Keratinocyte (primary cell): ENCODE measurements around the gene NAALADL2.

Source experiments
- CTCF ChIP-seq, 3 experiments: IDR thresholded peaks in 1 of 3; conservative IDR thresholded peaks in 1 of 3; optimal IDR thresholded peaks in 1 of 3; 2 replicates in 2 of 3; 3 replicates in 1 of 3; pipeline versions ENCODE3 to v1.5.1; 2011; ENCODE audit warnings: low read length in 3 of 3, mild to moderate bottlenecking in 3 of 3, moderate library complexity in 2 of 3, control low read depth in 1 of 3, inconsistent platforms in 1 of 3; ENCODE audit not compliant: insufficient read depth in 2 of 3; ENCODE audit errors: extremely low read depth in 1 of 3
- EZH2 ChIP-seq: IDR thresholded peaks from one replicate; pipeline ENCODE4 v1.6.1; 2012; ENCODE audit warnings: inconsistent platforms, mild to moderate bottlenecking, low read length, moderate library complexity

GRCh38 chr3:175608911-175609310, 749.8 kb downstream of the NAALADL2 start:
- TF ChIP-seq CTCF (optimal IDR thresholded peaks at IDR 0.05 in 1 of 3, IDR thresholded peaks at IDR 0.05 in 1 of 3, conservative IDR thresholded peaks at IDR 0.05 in 1 of 3; ENCODE audit: extremely low read depth in 1 of 3, insufficient read depth in 2 of 3, low read length in 3 of 3) (no peak), EZH2 (no peak)
